HG02943 (cell line): ENCODE measurements around the gene MACF1.
"Not testable (repeated sequence)": the region's sequence is repeated elsewhere in the genome, so short reads cannot be mapped to it uniquely, and the experiment has no call there.

Source experiments
- ATAC-seq: cut with Tn5 transposase; IDR thresholded peaks from one replicate; pipeline ENCODE4 v1.9.1; 2021; ENCODE audit warnings: mild to moderate bottlenecking, low read depth, moderate library complexity; ENCODE audit not compliant: unreplicated experiment

MACF1 gene

DNA sequence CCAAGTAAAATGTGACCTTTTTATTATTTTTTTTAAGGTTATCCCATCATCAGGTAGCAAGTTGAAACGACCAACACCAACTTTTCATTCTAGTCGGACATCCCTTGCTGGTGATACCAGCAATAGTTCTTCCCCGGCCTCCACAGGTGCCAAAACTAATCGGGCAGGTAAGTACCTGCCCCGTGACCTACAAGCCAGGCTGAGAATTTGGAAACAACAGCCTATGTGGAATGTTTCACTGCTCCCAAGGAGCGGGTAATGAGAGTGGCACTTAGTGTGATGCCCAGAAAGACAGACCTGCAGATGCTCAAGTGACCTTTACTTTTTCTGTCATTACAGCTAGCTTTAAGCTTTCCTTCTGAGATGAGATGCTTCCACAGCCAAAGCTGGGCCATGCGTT lies 280.1 kb downstream of the MACF1 start:
- no peak for ATAC-seq

DNA sequence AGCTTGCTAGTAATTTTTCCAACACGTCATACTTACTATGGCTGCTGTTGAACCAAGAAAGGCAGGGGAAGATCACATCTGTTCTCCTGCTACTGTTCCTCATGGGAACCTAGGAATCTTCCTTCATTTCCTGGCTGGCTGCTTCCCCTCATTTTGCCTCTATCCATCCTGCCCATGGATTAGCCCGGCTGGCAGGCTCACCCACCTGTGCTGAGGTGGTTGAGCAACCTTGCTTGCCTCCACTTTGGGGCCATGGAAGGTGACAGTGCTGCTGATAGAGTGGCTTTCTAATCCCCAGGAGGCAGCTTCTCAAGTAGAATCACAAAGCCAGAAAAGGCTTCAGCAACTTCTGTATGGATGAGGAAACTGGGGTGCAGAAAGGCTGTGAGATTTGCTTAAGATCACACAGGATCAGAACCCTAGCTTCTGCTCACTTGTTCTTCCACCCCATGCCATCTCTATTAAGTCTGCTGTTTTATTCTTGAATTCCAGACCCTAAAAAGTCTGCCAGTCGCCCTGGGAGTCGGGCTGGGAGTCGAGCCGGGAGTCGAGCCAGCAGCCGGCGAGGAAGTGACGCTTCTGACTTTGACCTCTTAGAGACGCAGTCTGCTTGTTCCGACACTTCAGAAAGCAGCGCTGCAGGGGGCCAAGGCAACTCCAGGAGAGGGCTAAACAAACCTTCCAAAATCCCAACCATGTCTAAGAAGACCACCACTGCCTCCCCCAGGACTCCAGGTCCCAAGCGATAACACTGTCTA lies 280.7 kb downstream of the MACF1 start:
- no peak for ATAC-seq

DNA sequence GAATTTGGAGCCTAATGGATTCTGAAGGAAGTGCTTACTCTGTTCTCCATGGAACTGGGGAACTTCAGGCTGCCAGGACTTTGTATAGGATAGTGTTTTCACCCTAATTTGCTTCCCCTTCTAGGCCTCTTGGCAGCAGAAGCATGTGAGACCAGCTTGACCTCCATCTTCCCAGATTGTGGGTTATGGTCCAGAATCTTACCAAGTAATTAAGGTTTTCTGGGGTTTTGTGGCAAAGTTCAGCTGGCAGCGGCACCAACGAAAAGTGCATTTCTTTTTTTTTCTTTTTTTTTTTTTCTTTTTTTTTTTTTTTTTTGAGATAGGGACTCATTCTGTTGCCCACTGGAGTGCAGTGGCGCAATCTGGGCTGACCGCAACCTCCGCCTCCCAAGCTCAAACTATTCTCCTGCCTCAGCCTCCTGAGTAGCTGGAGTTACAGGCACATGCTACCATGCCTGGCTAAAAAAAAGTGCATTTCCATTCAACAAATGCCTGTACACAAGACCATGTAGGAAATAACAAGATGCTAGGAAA lies 283.6 kb downstream of the MACF1 start:
- ATAC-seq: no peak

- ATAC-seq: no peak
Measured at GRCh38 chr1:39488793-39489566, 284.5 kb downstream of the MACF1 start.

- no peak for ATAC-seq
Measured at GRCh38 chr1:39489567-39490239, 285.2 kb downstream of the MACF1 start.

- ATAC-seq: no peak
Measured at GRCh38 chr1:39490596-39491145, 286.2 kb downstream of the MACF1 start.

DNA sequence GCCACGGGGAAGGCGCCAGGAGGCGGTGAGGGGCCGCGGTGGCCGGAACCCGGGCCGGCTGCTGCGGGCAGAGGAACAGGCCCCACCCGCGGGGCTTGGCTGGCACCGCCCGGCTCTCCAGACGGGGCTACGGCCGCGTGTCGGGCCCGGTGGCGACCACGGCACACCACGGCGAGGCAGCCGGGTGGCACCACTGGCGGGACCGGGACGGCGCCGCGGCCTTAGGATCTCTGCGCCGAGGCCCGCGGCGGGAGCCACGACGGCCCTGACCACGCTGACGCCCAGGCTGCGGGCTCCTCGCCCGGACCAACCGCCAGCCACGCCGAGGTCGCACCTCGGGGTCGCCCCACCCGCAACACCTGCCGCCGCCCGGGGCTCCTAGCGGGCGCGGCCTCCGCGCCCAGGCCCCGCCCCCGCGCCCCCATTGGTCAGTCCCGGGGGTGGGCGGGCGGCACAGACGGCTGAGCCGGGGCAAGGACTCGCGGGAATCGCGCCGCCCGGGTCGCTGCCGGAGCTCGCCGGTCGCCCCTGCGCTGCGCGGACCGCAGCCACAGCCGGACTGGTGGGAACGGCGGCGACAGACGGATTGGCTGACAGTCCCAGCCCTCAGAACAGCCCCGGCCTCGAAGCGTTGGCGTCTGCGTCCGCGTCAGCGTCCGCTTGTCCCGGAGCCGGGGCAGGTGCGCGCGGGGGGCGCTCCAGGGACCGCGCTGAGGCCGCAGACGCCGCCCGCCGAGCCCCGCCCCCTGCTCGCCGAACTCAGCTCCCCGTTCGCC lies 286.8 kb downstream of the MACF1 start, which contains the start of gene BMP8A:
Gene BMP8A (plus strand): TSS at position 491 of the 776 bp plus-strand sequence. CDS start 356 bp downstream, outside the sequence.
- ATAC-seq: no peak

DNA sequence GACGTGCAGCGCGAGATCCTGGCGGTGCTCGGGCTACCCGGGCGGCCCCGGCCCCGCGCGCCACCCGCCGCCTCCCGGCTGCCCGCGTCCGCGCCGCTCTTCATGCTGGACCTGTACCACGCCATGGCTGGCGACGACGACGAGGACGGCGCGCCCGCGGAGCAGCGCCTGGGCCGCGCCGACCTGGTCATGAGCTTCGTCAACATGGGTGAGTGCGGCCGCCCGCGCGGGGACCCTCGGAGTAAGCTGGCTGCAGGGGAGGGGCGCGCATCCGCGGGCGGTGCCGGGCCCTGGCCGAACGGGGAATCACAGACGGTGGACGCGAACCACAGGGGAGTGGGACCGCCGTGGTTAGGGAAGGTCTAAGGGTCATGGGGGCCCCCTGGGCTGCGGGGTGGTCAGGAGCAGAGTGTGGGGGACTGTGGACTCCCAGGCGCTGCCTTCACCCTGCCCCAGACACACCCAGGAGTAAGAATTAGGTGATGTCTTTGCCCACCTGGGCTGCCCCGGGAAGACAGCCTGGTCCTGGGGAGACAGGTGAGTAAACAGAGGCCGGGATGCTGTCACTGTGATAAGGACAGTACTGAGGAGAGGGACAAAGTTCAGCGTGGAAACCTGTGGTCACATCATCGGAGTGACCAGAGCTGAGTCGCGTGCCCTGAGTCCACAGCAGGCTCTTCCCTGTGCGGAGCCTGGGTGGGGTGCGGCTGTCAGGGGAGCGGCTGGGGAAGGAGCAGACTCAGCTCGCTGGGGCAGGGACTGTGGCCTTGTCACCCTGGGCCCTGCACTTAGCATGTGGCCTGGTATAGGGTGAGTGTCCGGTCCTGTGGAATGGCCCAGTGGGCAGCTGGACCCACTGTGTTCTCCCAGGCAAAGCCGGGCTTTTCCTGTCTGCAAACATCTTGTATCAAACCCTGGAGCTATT lies 287.9 kb downstream of the MACF1 start:
- ATAC-seq: not testable (repeated sequence)

- not testable (repeated sequence) for ATAC-seq
Measured at GRCh38 chr1:39493043-39493810, 288.7 kb downstream of the MACF1 start.

- no peak for ATAC-seq
Measured at GRCh38 chr1:39494671-39495410, 290.3 kb downstream of the MACF1 start.

GRCh38 chr1:39496520-39496919 lies 292.0 kb downstream of the MACF1 start:
- ATAC-seq: not testable (repeated sequence)

DNA sequence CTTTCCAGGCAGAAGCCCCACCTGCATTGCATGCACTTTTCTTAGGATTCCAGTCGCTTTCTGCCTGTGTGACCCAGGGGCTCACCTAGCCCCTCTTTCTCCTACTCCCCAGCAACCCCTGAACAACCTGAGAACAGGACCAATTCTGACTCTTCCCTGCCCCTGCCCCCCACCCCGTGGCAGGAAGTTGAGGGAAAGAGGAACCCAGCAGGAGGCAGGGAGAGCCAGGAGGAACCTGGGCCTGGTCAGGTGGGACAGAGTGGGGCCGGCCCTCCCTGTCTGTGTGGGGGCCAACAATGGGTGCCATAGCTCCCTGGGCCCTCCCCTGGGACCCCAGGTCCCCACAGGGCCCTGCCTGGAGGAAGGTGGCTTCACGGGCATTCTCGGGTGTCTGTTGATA lies 293.1 kb downstream of the MACF1 start:
- no peak for ATAC-seq

GRCh38 chr1:39498096-39498710 lies 293.7 kb downstream of the MACF1 start:
- ATAC-seq: not testable (repeated sequence)

DNA sequence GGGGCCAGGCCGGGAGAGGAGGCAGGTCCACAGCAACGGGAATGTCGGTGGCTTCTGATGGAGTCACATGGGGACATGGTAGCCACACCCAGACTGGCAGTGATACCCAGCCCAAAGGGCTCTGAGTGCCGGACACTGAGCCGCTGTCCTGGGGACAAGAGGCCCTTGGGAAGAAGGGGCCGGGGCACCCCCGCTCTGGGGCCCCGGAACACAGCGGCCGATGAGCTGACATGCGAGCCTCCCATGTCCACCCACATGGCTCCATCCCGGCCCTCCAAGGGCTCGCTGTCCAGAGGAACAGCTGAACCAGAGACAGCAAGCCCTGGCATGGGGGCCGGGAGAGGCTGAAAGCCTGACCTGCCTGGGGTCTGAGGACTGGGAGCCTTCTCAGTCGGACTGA lies 294.3 kb downstream of the MACF1 start:
- ATAC-seq: not testable (repeated sequence)

DNA sequence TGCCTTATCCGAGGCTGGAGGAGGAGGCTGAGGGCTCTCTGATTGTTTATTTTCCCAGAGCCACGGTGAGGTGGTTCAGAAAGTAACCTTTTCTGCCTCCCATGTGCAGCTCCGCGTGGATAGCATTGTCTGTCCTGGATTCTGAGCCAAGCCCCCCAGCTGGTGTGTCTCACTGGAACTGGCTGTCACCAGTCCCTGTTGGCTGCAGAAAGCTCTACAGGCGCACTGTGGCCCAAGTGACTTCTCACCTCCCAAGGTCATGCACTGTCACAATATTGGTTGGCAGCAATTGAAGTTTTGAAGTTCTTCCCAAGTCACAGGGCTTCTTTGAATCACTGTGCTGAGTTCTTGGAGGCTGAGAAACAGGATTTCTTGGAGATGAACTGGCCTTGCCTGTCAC lies 295.2 kb downstream of the MACF1 start:
- ATAC-seq: no peak

DNA sequence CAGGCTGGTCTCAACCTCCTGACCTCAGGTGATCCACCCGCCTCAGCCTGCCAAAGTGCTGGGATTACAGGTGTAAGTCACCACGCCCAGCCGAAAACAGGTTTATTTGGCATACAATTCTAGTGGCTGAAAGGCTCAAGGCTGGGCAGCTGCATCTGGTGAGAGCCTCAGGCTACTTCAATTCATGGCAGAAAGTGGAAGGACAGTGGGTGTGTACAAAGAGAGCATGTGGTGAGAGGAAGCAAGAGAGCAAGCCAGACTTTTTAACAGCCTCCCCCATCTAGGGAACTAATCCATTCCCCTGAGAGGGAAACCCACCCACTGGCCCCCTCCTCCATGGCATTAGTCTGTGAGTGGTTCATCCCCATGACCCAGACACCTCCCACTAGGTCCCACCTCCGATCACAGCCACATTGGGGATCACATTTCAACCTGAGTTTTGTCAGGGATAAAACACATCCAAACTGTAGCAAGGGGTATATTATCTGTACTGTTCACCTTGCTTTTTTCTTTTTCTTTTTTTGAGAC lies 296.4 kb downstream of the MACF1 start:
- no peak for ATAC-seq

- ATAC-seq: no peak
Measured at GRCh38 chr1:39501666-39502065, 297.2 kb downstream of the MACF1 start.
